Renal cortex interstitium (tissue), 11 donors: Measurements from ENCODE around the gene CMIP. TPM values are rescaled to one million over a fixed set of nuclear protein-coding genes. Genes with fewer than 3 reads are reported as not detected.

Experiments
- DNase-seq, 11 donors: peaks; one replicate each; pipeline ENCODE4 v3.0.0-alpha.2; 2013; ENCODE audit warnings: low read depth in 9 of 11, low spot score in 4 of 11; ENCODE audit errors: extremely low read depth in 1 of 11
- polyA plus RNA-seq, 3 donors: library from polyadenylated mRNA; unstranded; fragments of 120-200 nt; gene quantifications; one replicate each; pipeline ENCODE4 v1.2.1, GENCODE V29; 2013; ENCODE audit not compliant: insufficient read length in 3 of 3

CMIP gene
- polyA plus RNA-seq, 3 donors, result 41.0 to 55.1 (median 46.0) TPM

GRCh38 chr16:81598083-81598482 lies 153.5 kb downstream of the CMIP start:
- DNase-seq, result no peak

GRCh38 chr16:81599034-81599744 lies 154.6 kb downstream of the CMIP start:
- DNase-seq, result no peak

- DNase-seq, result no peak
Measured at GRCh38 chr16:81600275-81600674, 155.7 kb downstream of the CMIP start.

GRCh38 chr16:81601008-81601428 lies 156.4 kb downstream of the CMIP start:
- no peak for DNase-seq

DNA sequence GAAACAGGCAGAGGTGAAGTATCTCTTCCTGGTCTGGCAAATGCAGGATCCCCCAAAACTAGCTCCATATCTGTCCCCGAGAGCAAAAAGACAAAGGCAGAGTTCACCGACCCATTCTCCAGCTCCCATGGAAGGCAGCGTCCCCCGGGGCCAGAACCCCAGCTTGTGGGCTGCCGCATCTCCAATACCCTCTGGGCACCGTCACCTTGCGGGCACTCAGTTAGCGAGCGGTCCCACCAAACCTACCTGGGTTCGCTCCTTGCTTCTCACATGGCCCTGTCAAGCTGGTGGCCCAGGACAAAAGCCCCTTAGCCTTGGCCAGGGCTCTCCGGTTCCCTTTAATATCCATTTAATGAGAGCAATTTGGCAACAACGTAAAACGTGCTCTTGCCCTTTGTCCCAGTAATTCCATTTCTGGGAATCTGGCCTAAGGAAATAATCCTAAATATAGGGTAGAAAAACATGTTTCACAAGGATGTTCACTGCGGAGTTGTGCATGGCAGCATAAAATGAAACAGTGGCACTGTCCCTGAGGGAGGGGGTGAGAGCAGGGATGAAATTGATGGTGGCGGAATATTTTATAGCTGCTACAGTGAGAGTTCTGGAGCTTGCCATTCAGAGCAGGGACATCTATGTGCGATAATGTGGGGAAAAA lies 157.1 kb downstream of the CMIP start:
- DNase-seq, result no peak

DNA sequence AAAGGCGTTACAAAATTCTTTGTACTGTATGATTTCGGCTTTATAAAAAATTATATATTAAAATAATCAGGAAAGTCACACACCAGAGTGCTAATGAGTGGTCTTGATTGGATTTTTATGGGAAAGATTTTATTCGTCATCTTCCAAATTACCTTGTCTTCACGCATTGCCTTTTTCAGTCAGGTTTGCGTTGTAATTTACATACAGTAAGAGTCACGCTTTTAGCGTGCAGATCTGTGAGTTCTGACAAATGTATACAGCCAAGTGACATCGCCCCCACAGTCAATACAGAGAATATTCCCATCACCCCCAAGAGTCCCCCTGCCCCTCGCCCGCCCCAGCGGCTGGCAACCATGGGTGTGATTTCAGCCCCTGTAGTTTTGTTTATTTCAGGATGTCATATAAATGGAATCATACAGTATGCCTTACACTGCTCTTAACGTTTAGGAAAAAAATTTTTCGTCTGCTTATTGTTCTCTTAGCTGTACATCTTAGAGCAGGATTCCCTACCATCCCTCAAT lies 157.7 kb downstream of the CMIP start:
- DNase-seq, result no peak

GRCh38 chr16:81602792-81603191 lies 158.2 kb downstream of the CMIP start:
- no peak for DNase-seq

- no peak for DNase-seq
Measured at GRCh38 chr16:81604960-81605383, 160.4 kb downstream of the CMIP start.

- DNase-seq, result no peak
Measured at GRCh38 chr16:81606039-81606438, 161.4 kb downstream of the CMIP start.

- DNase-seq, result no peak
Measured at GRCh38 chr16:81607006-81607405, 162.4 kb downstream of the CMIP start.

- no peak for DNase-seq
Measured at GRCh38 chr16:81607805-81608522, 163.4 kb downstream of the CMIP start.

DNA sequence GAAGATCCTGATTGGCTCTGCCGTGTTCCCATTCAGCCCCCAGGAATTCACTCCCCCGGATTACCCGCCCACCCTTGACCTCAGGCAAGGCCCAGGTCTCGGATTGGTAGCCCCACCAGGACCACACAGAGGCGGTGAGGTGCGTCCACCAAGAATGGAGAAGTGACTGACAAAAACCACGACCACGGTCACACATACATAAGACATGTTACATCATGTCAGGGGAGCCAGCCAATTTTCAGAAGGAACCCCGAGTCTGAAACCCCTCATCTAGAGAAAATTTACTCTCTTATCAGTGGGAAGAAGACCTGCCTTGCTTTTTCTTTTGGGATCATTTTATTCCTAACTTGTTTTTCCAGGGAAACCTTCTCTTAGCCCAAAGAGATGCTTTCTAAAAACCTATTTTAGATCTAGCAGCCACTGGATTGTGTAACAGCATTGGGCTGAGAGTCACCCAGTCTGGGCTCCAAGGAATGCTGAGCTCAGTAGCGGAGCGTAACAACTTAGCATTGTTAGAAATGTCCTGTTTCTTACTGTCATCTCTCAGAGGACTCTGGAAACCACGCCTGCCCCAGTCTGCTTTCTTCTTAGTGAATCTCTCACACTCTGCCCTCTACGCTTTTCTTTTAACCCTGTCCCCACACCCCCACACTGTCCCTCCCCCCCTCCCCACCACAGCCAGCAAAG lies 164.1 kb downstream of the CMIP start:
- no peak for DNase-seq

GRCh38 chr16:81609323-81609892 lies 164.8 kb downstream of the CMIP start:
- DNase-seq, result no peak

GRCh38 chr16:81610144-81610842 lies 165.7 kb downstream of the CMIP start:
- DNase-seq, result no peak

DNA sequence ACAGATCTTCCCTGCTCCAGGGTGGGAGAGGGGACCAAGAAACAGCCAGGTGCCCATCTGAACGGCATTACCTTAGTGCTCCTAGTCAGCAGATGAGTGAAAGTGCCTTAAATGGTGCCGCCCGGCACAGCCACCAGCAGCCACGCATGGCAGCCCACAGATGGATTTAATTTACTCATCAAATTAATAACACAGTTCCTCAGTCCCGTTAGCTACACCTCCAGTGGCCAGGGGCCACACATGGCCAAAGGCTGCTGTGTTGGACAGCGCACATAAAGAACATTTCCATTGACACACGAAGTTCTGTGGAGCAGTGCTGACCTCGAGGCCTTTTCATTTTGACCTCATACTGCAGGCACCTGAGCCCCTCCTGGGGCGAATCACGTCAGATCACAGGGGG lies 166.3 kb downstream of the CMIP start:
- DNase-seq, result no peak

GRCh38 chr16:81611721-81612120 lies 167.1 kb downstream of the CMIP start:
- DNase-seq, result no peak

GRCh38 chr16:81612351-81613163 lies 167.9 kb downstream of the CMIP start:
- DNase-seq, result peak in 2 of 11 donors; percentile 43 to 59

GRCh38 chr16:81614171-81614570 lies 169.6 kb downstream of the CMIP start:
- DNase-seq, result no peak
